Heart right ventricle (tissue), 16 donors: ENCODE measurements around the gene IMPACT. TPM values are rescaled to one million over a fixed set of nuclear protein-coding genes. Genes with fewer than 3 reads are reported as not detected.
A peak's percentile ranks its signal among the peaks of the same experiment; 100 is the strongest.

Source experiments
- ATAC-seq, 8 donors: fragments of 200-7000 bp; cut with Tn5 transposase; one replicate each; pipeline ENCODE4 v1.9.1; 2020; ENCODE audit warnings: mild to moderate bottlenecking in 8 of 8, moderate library complexity in 8 of 8, moderate number of reproducible peaks in 1 of 8
- DNase-seq, 2 donors: peaks; one replicate each; pipeline ENCODE4 v3.0.0-alpha.2; 2020
- H3K27ac ChIP-seq, 10 donors: fragments of 200-600 bp; sonication (generic) in 2 of 10; one replicate each; pipeline versions ENCODE4 v1.5.0 to v1.8.0; 2020 to 2022; ENCODE audit warnings: mild to moderate bottlenecking in 3 of 10
- H3K27me3 ChIP-seq, 7 donors: fragments of 200-600 bp; one replicate each; pipeline ENCODE4 v1.8.0; 2021 to 2022; ENCODE audit warnings: mild to moderate bottlenecking in 2 of 7
- H3K36me3 ChIP-seq, 9 donors: fragments of 200-600 bp; sonication (generic) in 1 of 9; one replicate each; pipeline versions ENCODE4 v1.5.0 to v1.8.0; 2020 to 2022; ENCODE audit warnings: mild to moderate bottlenecking in 2 of 9
- H3K4me1 ChIP-seq, 9 donors: fragments of 200-600 bp; sonication (generic) in 1 of 9; one replicate each; pipeline versions ENCODE4 v1.5.0 to v1.8.0; 2020 to 2022; ENCODE audit warnings: mild to moderate bottlenecking in 4 of 9
- H3K4me3 ChIP-seq, 10 donors: fragments of 200-600 bp; sonication (generic) in 2 of 10; one replicate each; pipeline versions ENCODE4 v1.5.0 to v1.8.0; 2020 to 2022; ENCODE audit warnings: mild to moderate bottlenecking in 7 of 10, moderate library complexity in 2 of 10
- H3K9me3 ChIP-seq, 11 donors: fragments of 200-600 bp in 10 of 11; sonication (generic) in 2 of 11; one replicate each; pipeline versions ENCODE4 v1.5.0 to v1.8.0; 2013 to 2022; ENCODE audit warnings: mild to moderate bottlenecking in 2 of 11, control low read depth in 1 of 11, moderate library complexity in 1 of 11
- WGBS, 2 donors: extraction: QIAGEN DNeasy Blood & Tissue Kit; methylation state at CpG; one replicate each; pipeline ENCODE4 v1.1.7; 2013; ENCODE audit warnings: inconsistent platforms in 1 of 2; 5-methylcytosine and 5-hydroxymethylcytosine counted together
- intact Hi-C, 10 donors: fragments of 100-400 bp; cut with DNase I; formaldehyde crosslinking; loops; one replicate each; pipeline versions ENCODE4 v1.11.1 to v1.14.2; 2022
- polyA plus RNA-seq, 2 donors: library from polyadenylated mRNA; stranded (reverse); fragments of 200-250 nt; gene quantifications; one replicate each; pipeline ENCODE4 v1.2.3, GENCODE V29; 2013
- total RNA-seq, 10 donors: library from RNA; stranded (reverse); fragmentation: NEBNext Ultra II Directional in 3 of 10; extraction: Animal tissue kit (Norgen Biotek cat#: 25700) in 3 of 10; gene quantifications; one replicate each; pipeline versions ENCODE4 v1.2.1 to v1.2.4, GENCODE V29; 2021 to 2023
- TF ChIP-seq, protein P1 (sequence below), 9 donors: fragments of 200-600 bp; sonication (generic) in 2 of 9; IDR thresholded peaks; one replicate each; pipeline versions ENCODE4 v1.5.0 to v1.8.0; 2021 to 2022; ENCODE audit warnings: antibody characterized with exemption in 9 of 9, mild to moderate bottlenecking in 5 of 9, moderate library complexity in 1 of 9
- donor health status: Arrhythmogenic right ventricular cardiomyopathy.
- donor health status: ischemic (EF 13 %, LVEDD 7.1; RV severe dilation, severe dysfunction).
- donor health status: healthy with polysubstance abuse.
- donor health status: DM: no; HTN: yes; CAD: no.
- donor health status: DM: no; HTN: no; CAD: no.
- donor health status: ischemic (EF 25% LVEDD 6.9; RV normal size, moderate dysfunction).
- donor health status: ischemic (EF 25% LVEDD 5.7; RV mildly dilated, moderate dysfunction).
- donor health status: healthy.
- donor health status: DM: yes; HTN: yes; CAD: no.
- donor health status: Ischemic cardiomyopathy.
- donor health status: ischemic (EF 35%, LVEDD 5.7; RV mildly dilated, moderate dysfunction).
- donor health status: nonischemic (EF 11% LVEDD 7.7; RV severe dilation, severe dysfunction).
- donor health status: DM: yes; HTN: yes; CAD: no.
- donor health status: PGD.
- donor health status: ischemic (EF 29% LVEDD 5.4; RV normal size, mild dysfunction).
- donor health status: nonischemic (EF 23%, LVEDD 6.1; RV moderate dilation, normal function).

IMPACT gene
- total and polyA plus RNA-seq, 12 donors, result 4.5 to 33.8 (median 26.0) TPM

- no peaks in the 10 kb centered on the region for H3K9me3 ChIP-seq
- 52 to 54% methylated on average over 3 of the region's 3 CpGs for WGBS, 2 donors
- no peak for ATAC-seq
- H3K27me3 ChIP-seq, result peaks cover 0 to 30% (median 23%) of the 10 kb centered on the region in 7 donors
- peak overlapping the region in 1 of 10 donors; percentile 90 for H3K27ac ChIP-seq
- DNase-seq, result no peak
- intact Hi-C loops, result loop anchor here in 2 of 10 donors (1.0 to 10.0 kb wide), 2 partner anchors 30 to 57 kb away; partner anchors contain the start of gene OSBPL1A (in 1 of the 2)
- peak overlapping the region in 9 of 10 donors; percentile 71 to 98 (median 84) for H3K4me3 ChIP-seq
- peaks cover 0 to 39% (median 5%) of the 10 kb centered on the region in 9 donors for H3K36me3 ChIP-seq
- TF ChIP-seq, protein P1, sequence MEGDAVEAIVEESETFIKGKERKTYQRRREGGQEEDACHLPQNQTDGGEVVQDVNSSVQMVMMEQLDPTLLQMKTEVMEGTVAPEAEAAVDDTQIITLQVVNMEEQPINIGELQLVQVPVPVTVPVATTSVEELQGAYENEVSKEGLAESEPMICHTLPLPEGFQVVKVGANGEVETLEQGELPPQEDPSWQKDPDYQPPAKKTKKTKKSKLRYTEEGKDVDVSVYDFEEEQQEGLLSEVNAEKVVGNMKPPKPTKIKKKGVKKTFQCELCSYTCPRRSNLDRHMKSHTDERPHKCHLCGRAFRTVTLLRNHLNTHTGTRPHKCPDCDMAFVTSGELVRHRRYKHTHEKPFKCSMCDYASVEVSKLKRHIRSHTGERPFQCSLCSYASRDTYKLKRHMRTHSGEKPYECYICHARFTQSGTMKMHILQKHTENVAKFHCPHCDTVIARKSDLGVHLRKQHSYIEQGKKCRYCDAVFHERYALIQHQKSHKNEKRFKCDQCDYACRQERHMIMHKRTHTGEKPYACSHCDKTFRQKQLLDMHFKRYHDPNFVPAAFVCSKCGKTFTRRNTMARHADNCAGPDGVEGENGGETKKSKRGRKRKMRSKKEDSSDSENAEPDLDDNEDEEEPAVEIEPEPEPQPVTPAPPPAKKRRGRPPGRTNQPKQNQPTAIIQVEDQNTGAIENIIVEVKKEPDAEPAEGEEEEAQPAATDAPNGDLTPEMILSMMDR (IDR thresholded peaks at IDR 0.05), result no peak
- peaks cover 0 to 27% (median 14%) of the 10 kb centered on the region in 9 donors for H3K4me1 ChIP-seq
Measured at GRCh38 chr18:24427484-24427883, 1.0 kb downstream of the IMPACT start.

- intact Hi-C loops, result loop anchor here in 1 of 10 donors (10.0 kb wide), 1 partner anchor 56 kb away; no protein-coding TSS in a partner anchor
- no peak overlapping the region for H3K4me3 ChIP-seq
Measured at GRCh38 chr18:24428709-24429108, 2.2 kb downstream of the IMPACT start.

GRCh38 chr18:24429188-24429587, 2.7 kb downstream of the IMPACT start:
- Histone ChIP-seq H3K27me3 (peaks cover 0 to 16% (median 7%) of the 10 kb centered on the region in 7 donors), H3K36me3 (peaks cover 0 to 44% (median 5%) of the 10 kb centered on the region in 9 donors), H3K4me3 (no peak overlapping the region), H3K27ac (no peak overlapping the region), H3K9me3 (no peaks in the 10 kb centered on the region), H3K4me1 (peaks cover 0 to 27% (median 14%) of the 10 kb centered on the region in 9 donors)
- intact Hi-C loops, result loop anchor here in 1 of 10 donors (10.0 kb wide), 1 partner anchor 56 kb away; no protein-coding TSS in a partner anchor
- ATAC-seq (no peak), DNase-seq (no peak)
- 95 to 98% methylated on average over 4 of the region's 4 CpGs for WGBS, 2 donors
- TF ChIP-seq, protein P1 (IDR thresholded peaks at IDR 0.05), result no peak

More at GRCh38 chr18:24428709-24429108, 2.2 kb downstream of the IMPACT start:
- Histone ChIP-seq H3K4me1 (peaks cover 0 to 27% (median 14%) of the 10 kb centered on the region in 9 donors), H3K27ac (no peak overlapping the region), H3K36me3 (peaks cover 0 to 44% (median 5%) of the 10 kb centered on the region in 9 donors), H3K27me3 (peaks cover 0 to 21% (median 11%) of the 10 kb centered on the region in 7 donors), H3K9me3 (no peaks in the 10 kb centered on the region)
- 91 to 92% methylated on average over 3 of the region's 3 CpGs for WGBS, 2 donors
- TF ChIP-seq, protein P1 (IDR thresholded peaks at IDR 0.05), result no peak
- ATAC-seq, result no peak
- no peak for DNase-seq

GRCh38 chr18:24432618-24433017, 6.1 kb downstream of the IMPACT start:
- peaks cover 0 to 71% (median 5%) of the 10 kb centered on the region in 9 donors for H3K36me3 ChIP-seq
- 95 to 96% methylated on average over 3 of the region's 3 CpGs for WGBS, 2 donors
- intact Hi-C loops, result no loop called here

More at GRCh38 chr18:24432618-24433017, 6.1 kb downstream of the IMPACT start:
- ATAC-seq (no peak), DNase-seq (no peak)
- peaks cover 0 to 14% (median 5%) of the 10 kb centered on the region in 9 donors for H3K4me1 ChIP-seq
- no peak overlapping the region for H3K27ac ChIP-seq
- TF ChIP-seq, protein P1 (IDR thresholded peaks at IDR 0.05), result no peak
- H3K9me3 ChIP-seq, result no peaks in the 10 kb centered on the region
- H3K27me3 ChIP-seq, result no peaks in the 10 kb centered on the region
- H3K4me3 ChIP-seq, result no peak overlapping the region
